Caki2 (cell line): ENCODE results near the gene OR6K3. TPM values are rescaled to one million over a fixed set of nuclear protein-coding genes. Genes with fewer than 3 reads are reported as not detected.
"Not testable (repeated sequence)": the region's sequence is repeated elsewhere in the genome, so short reads cannot be mapped to it uniquely, and the experiment has no call there.

Experiments used
- DNase-seq: peaks from one replicate; pipeline ENCODE4 v3.0.0-alpha.2; 2015; ENCODE audit warnings: low read depth
- in situ Hi-C: cut with HindIII; loops from 2 replicates; pipeline ENCODE4 v1.10.0; 2016; ENCODE audit warnings: low sequenced_read_pairs, low pct_unique_long_range_greater_than_20kb, mixed read lengths
- total RNA-seq: library from RNA; depleted of rRNA; stranded (reverse); fragments of >200 nt; shearing (Covaris generic); gene quantifications from 2 replicates; pipeline ENCODE4 v1.2.3, GENCODE V29; 2014; ENCODE audit warnings: low replicate concordance; rRNA removed

The OR6K3 gene
- total RNA-seq, 1 experiment from 2014 or later = not detected

GRCh38 chr1:158689875-158690274 lies 30.6 kb downstream of the OR6K3 start:
- in situ Hi-C loops = no loop called here
- DNase-seq = no peak

- DNase-seq = no peak
- in situ Hi-C loops = no loop called here
Observed at GRCh38 chr1:158689110-158689509, 31.4 kb downstream of the OR6K3 start.

DNA sequence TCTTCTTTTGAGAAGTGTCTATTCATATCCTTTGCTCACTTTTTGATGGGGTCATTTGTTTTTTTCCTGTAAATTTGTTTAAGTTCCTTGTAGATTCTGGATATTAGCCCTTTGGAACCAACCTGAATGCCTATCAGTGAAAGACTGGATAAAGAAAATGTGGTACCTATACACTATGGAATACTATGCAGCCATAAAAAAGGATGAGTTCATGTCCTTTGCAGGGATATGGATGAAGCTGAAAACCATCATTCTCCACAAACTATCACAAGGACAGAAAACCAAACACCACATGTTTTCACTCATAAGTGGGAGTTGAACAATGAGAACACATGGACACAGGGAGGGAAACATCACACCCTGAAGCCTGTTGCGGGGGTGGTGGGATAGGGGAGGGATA lies 32.2 kb downstream of the OR6K3 start:
- DNase-seq, in situ Hi-C loops: not testable (repeated sequence)

GRCh38 chr1:158687037-158687436 lies 33.5 kb downstream of the OR6K3 start:
- in situ Hi-C loops = no loop called here
- no peak for DNase-seq

DNA sequence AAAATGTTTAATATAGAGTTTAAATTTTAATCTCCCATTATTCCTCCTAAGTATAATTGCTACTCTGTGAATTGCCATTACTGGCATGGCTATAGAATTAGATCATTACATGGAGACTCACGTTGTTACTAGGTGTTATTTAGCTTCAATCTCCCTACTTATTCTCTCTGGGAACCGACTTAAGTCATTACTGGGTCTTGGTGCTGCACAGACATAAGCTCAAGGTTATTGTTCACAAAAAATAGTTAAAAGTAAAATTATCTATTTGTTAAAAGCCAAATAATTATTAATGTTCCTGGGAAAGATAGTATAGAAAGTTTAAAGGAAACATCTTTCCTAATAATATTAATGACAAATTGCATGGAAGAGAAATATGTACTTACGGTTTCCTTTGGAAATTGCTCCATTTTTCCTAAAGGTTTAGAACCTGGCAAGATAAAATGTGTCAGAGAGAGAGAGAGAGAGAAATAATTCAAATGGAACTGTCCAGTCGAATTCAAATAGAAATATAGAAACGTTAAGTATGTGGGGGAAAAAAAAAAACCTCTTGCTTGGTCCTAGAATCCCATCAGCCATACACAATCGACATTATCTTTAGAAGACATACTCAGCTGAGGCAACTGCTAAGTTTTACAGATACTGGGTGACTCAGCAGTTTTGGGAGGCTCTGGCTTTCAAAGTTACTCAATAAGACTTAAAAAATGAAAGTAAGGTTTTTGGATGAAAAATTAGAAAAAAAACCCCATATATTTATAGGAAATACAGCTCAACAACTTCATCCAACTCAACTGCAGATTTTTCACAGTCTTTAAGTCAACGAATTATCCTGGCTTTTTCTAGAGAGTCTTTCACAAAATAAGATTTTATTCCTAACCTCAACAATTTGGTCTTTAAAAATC lies 34.2 kb downstream of the OR6K3 start, which contains the start of gene SPTA1:
Gene SPTA1, minus strand, starts transcription at position 605 of the 899 bp plus-strand sequence. Its CDS starts 198 bp downstream, at position 407.
- DNase-seq = no peak
- in situ Hi-C loops = no loop called here

- in situ Hi-C loops = no loop called here
Observed at GRCh38 chr1:158685085-158685484, 35.4 kb downstream of the OR6K3 start.

DNA sequence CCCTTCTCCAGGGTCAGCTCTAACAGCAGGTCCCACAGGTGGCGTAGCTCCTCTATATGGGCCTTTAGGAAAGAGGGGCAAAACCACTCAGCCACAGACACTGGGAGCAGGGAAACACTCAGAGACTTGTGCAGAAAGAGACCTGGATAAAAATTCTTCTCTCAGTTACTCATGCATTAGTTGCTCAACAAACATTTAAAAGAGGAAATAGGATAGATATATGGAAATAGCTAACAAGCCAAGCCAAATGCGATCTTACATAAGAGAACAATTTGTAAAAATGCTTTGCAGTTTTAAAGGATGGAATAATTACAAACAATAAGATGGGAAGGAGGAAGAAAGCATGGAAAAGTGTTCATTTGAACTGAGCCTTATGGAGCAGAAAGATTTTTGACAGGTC lies 38.9 kb downstream of the OR6K3 start:
- DNase-seq = no peak
- in situ Hi-C loops = no loop called here

More at GRCh38 chr1:158685085-158685484, 35.4 kb downstream of the OR6K3 start:
- DNase-seq = no peak

DNA sequence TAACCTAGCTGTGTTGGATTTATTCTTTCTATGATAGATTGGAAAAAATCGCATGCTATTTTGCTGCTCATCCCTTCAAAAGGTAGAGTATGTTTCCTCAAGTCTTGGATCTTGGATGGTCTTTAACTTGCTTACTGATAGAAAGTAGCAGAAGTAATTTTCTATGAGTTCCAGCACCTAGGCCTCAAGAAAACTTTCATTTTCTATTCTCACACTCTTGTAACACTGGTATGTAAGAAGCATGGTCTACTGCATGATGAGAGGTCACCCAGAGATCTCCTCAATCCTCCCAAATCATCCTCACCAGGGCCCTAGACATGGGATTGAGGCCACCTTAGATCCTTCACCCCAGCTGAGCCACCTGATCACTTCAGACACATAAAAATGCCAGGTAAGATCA lies 41.2 kb downstream of the OR6K3 start:
- in situ Hi-C loops = no loop called here
- no peak for DNase-seq

DNA sequence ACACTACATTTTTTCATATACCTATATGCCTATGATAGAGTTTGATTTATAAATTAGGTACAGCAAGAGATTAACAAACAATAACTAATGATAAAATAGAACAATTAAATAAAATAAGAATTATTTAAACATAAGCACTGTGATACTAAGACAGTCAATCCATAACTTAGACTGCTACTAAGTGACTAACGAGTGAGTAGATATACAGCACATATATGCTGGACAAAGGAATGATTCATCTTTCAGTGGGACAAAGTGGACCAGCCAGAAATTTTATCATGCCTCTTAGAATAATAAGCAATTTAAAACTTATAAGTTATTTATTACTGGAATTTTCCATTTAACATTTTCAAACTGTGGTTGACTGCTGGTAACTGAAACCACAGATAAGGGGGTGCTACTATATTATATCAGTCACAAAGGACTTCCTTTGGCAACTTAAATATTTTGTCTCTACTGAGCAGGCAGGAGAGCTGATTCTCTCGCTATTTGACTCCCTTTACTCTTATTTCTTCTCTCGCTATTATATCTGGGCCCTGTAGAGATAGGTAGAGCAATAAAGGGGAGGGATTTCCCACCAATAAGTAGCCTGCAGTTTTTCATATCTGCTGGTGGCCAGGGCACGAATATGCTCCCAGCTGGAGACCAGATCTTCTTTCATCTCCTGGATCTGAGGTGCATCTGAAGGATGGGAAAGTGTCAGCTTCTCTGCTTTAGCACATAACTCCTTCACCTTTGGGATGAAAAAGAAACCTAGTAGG lies 44.8 kb downstream of the OR6K3 start:
- DNase-seq = no peak
- in situ Hi-C loops = no loop called here

- no peak for DNase-seq
- in situ Hi-C loops = no loop called here
Observed at GRCh38 chr1:158674302-158674701, 46.2 kb downstream of the OR6K3 start.

Other genes with a start within 250 kb of the OR6K3 start
- gene OR10R2, start 248.5 kb downstream of the OR6K3 start, total RNA-seq = not detected in 2 replicates
- not detected in 2 replicates for gene OR6Y1, start 166.3 kb downstream of the OR6K3 start, total RNA-seq
- not detected in 2 replicates for gene OR6P1, start 150.1 kb downstream of the OR6K3 start, total RNA-seq
- not detected in 2 replicates for gene OR10X1, start 140.8 kb downstream of the OR6K3 start, total RNA-seq
- gene OR10Z1, start 115.5 kb downstream of the OR6K3 start, total RNA-seq = not detected in 2 replicates
- not detected in 2 replicates for gene SPTA1, start 34.0 kb downstream of the OR6K3 start, total RNA-seq
- not detected in 2 replicates for gene OR6K2, start 20.1 kb downstream of the OR6K3 start, total RNA-seq
- gene OR6K6, start 34.0 kb upstream of the OR6K3 start, total RNA-seq = not detected in 2 replicates
- gene OR6N1, start 51.5 kb upstream of the OR6K3 start, total RNA-seq = not detected in 2 replicates
- gene OR6N2, start 60.5 kb upstream of the OR6K3 start, total RNA-seq = not detected in 2 replicates
- gene MNDA, start 110.6 kb upstream of the OR6K3 start, total RNA-seq = not detected in 2 replicates
- gene PYHIN1, start 210.8 kb upstream of the OR6K3 start, total RNA-seq = not detected in 2 replicates